LNCaP clone FGC (cell line): Measurements from ENCODE around the gene P4HA3.

Experiments used
- DNase-seq: peaks from one replicate; pipeline ENCODE4 v3.0.0-alpha.2; 2011; ENCODE audit warnings: low read depth
- H3K4me3 ChIP-seq: 2 replicates; pipeline ENCODE4 v1.5.1; 2011; ENCODE audit warnings: mild to moderate bottlenecking, low read depth, low read length, control low read depth
- TF ChIP-seq, protein P1 (sequence below): IDR thresholded peaks from 2 replicates; pipeline ENCODE4 v1.5.1; 2012; ENCODE audit warnings: mild to moderate bottlenecking; ENCODE audit not compliant: control insufficient read depth, insufficient read depth; ENCODE audit errors: extremely low read depth

Gene P4HA3

DNA sequence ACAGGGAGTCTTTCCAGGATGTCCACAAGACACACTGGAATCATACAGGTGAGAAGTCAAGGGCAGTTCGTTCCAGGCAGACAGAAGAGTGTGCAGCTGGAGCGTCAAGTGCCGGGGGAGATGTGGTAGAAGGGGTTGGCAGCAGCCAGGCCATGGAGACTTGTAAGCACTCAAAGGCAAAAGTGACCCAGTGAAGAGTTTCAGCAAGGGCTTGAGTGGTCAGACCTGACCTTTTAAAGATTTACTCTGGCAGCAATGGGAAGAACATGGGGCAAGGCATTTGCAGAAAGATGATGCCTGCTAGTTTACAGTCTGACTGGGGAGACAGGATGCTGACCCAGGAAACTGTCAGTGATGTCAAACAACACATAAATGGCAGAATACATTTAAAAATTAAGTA is 29.0 kb downstream of the P4HA3 start:
- no peak for DNase-seq
- TF ChIP-seq, protein P1, sequence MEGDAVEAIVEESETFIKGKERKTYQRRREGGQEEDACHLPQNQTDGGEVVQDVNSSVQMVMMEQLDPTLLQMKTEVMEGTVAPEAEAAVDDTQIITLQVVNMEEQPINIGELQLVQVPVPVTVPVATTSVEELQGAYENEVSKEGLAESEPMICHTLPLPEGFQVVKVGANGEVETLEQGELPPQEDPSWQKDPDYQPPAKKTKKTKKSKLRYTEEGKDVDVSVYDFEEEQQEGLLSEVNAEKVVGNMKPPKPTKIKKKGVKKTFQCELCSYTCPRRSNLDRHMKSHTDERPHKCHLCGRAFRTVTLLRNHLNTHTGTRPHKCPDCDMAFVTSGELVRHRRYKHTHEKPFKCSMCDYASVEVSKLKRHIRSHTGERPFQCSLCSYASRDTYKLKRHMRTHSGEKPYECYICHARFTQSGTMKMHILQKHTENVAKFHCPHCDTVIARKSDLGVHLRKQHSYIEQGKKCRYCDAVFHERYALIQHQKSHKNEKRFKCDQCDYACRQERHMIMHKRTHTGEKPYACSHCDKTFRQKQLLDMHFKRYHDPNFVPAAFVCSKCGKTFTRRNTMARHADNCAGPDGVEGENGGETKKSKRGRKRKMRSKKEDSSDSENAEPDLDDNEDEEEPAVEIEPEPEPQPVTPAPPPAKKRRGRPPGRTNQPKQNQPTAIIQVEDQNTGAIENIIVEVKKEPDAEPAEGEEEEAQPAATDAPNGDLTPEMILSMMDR: no peak
- no peak overlapping the region for H3K4me3 ChIP-seq

- H3K4me3 ChIP-seq: no peak overlapping the region
- no peak for DNase-seq
- TF ChIP-seq, protein P1: no peak
Measured at GRCh38 chr11:74280494-74280893, 30.9 kb downstream of the P4HA3 start.

DNA sequence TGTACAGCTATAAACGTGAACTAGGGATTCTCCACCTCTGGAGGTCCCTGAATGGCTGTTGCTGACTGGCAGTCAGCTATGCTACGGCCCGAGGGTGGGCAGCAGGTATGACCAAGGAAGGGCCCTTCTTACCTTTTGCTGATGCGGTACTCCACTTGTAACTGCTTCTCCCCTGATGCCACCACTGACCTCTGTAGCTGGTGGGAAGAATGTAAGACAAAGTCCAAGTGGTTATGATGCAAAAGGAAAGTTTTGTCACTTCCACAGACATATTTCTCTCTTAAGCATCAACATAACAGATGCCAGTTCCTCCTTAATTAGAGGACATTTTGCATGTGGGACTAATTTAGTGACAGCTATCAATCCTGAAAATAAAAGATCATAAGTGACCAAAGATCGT is 32.2 kb downstream of the P4HA3 start:
- no peak for DNase-seq
- H3K4me3 ChIP-seq: no peak overlapping the region
- TF ChIP-seq, protein P1: no peak

DNA sequence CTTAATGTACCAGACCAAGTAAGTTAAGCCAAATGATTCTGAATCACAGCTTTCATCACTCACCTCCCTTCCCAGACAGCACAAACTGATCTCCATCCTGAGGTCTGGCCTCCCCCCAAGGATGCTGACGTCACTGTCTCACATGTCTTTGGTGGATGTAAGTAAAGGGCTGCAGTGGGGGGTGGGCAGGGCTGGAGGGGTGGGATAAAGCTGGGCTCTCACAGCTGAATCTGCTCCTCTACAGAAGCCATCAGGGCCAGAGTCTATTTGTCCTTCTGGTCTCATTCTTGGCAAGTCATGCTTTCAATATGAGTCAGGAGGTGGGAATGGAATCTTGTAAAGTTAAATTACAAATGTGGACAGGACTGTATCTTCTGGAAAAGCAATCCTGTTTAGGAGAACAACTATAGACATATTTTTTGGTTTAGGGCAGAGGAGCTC is 32.7 kb downstream of the P4HA3 start:
- no peak for DNase-seq
- TF ChIP-seq, protein P1: no peak
- no peak overlapping the region for H3K4me3 ChIP-seq

DNA sequence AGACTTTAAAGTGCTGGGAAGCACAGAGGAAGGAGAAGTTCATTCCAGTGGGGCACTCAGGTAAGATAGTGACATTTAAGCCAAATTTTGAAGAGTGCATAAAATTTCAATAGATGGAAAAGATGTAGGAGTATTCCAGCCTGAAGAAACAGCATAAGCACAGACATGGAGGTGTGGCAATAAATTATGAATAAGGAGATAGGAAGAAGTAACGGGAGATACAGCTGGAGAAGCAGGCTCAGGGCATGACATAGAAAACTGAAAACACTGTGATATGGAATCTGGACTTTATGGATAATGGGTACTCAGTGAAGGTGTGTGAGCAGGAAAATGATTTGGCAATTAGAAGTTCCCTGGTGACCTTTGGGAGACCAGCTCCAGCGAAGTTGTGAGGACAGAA is 33.3 kb downstream of the P4HA3 start:
- TF ChIP-seq, protein P1: no peak
- DNase-seq: no peak
- no peak overlapping the region for H3K4me3 ChIP-seq

GRCh38 chr11:74276581-74276980 is 34.9 kb downstream of the P4HA3 start:
- TF ChIP-seq, protein P1: no peak
- H3K4me3 ChIP-seq: no peak overlapping the region
- no peak for DNase-seq

GRCh38 chr11:74272276-74272675 is 39.2 kb downstream of the P4HA3 start:
- TF ChIP-seq, protein P1: no peak

More at GRCh38 chr11:74272276-74272675, 39.2 kb downstream of the P4HA3 start:
- H3K4me3 ChIP-seq: no peak overlapping the region
- no peak for DNase-seq
